Endothelial cell of umbilical vein (primary cell): ENCODE data around the gene NOL12. TPM values are rescaled to one million over a fixed set of nuclear protein-coding genes. Genes with fewer than 3 reads are reported as not detected.

ENCODE experiments used
- BruUV-seq: library from RNA; stranded (reverse); fragments of 400-500 nt; replicated peaks from 2 replicates; lab custom pipeline; 2021; lab: Mats Ljungman, UMichigan
- CTCF ChIA-PET: fragments of 300-600, 350-600 bp; sonication (Branson Sonifier 250); formaldehyde crosslinking; loops from one replicate; lab custom pipeline; 2021; ENCODE audit warnings: antibody characterized with exemption, inconsistent platforms; lab: Charles Lee
- POLR2A ChIA-PET: fragments of 300-600, 350-600 bp; sonication (Branson Sonifier 250); formaldehyde crosslinking; loops from one replicate; lab custom pipeline; 2021; ENCODE audit warnings: antibody characterized with exemption, inconsistent platforms; lab: Charles Lee
- DNase-seq: peaks from one replicate; pipeline ENCODE4 v3.0.0-alpha.2; 2011; ENCODE audit warnings: low read depth, low spot score
- FAIRE-seq: peaks from 2 replicates; lab custom pipeline; 2011; peaks lifted over from hg19 to GRCh38; lab: Jason Lieb, UNC
- H2AFZ ChIP-seq: 2 replicates; pipeline ENCODE4 v1.6.0; 2012; ENCODE audit warnings: low read depth, low read length, control low read depth, inconsistent platforms
- H3K27ac ChIP-seq: 2 replicates; pipeline ENCODE4 v1.5.1; 2011; ENCODE audit warnings: low read depth, mild to moderate bottlenecking, control low read depth, low read length, moderate library complexity; ENCODE audit not compliant: insufficient read depth
- H3K27me3 ChIP-seq, 2 experiments: 2 replicates each; pipeline versions ENCODE4 v1.6.0 to v1.6.1; 2011; ENCODE audit warnings: low read length in 2 of 2, mixed read lengths in 1 of 2; ENCODE audit not compliant: control insufficient read depth in 2 of 2, insufficient read depth in 2 of 2
- H3K36me3 ChIP-seq, 2 experiments: 2 replicates in 1 of 2; 3 replicates in 1 of 2; pipeline ENCODE4 v1.5.1; 2011; ENCODE audit warnings: low read length in 2 of 2, mild to moderate bottlenecking in 1 of 2, moderate library complexity in 1 of 2; ENCODE audit not compliant: control insufficient read depth in 2 of 2, insufficient read depth in 2 of 2; ENCODE audit errors: extremely low read depth in 1 of 2
- H3K4me1 ChIP-seq: 3 replicates; pipeline ENCODE4 v1.5.1; 2011; ENCODE audit warnings: mild to moderate bottlenecking, low read length; ENCODE audit not compliant: control insufficient read depth, insufficient read depth; ENCODE audit errors: extremely low read depth
- H3K4me2 ChIP-seq: 2 replicates; pipeline ENCODE4 v1.6.1; 2011; ENCODE audit warnings: low read length, control low read depth, mixed read lengths; ENCODE audit not compliant: insufficient read depth
- H3K4me3 ChIP-seq, 3 experiments: fragments of 200-600 bp in 1 of 3; sonication (generic), shearing (Covaris generic) in 1 of 3; replicated peaks in 1 of 3; 2 replicates each; pipeline ENCODE4 v1.5.1; 2011 to 2016; ENCODE audit warnings: control low read depth in 3 of 3, low read length in 3 of 3, mild to moderate bottlenecking in 2 of 3, inconsistent platforms in 1 of 3, low read depth in 1 of 3, moderate library complexity in 1 of 3; ENCODE audit not compliant: insufficient read depth in 1 of 3
- H3K79me2 ChIP-seq: 2 replicates; pipeline ENCODE4 v1.6.0; 2012; ENCODE audit warnings: low read length, inconsistent platforms; ENCODE audit not compliant: control insufficient read depth, insufficient read depth
- H3K9ac ChIP-seq: replicated peaks from 2 replicates; pipeline ENCODE3; 2011; ENCODE audit warnings: low read length, control low read depth; ENCODE audit not compliant: insufficient read depth; ENCODE audit errors: extremely low read depth
- H3K9me1 ChIP-seq: replicated peaks from 3 replicates; pipeline ENCODE4 v1.6.0; 2011; ENCODE audit warnings: mild to moderate bottlenecking, low read length; ENCODE audit not compliant: control insufficient read depth, insufficient read depth; ENCODE audit errors: extremely low read depth
- H3K9me3 ChIP-seq: replicated peaks from 2 replicates; pipeline ENCODE4 v1.5.1; 2012; ENCODE audit warnings: low read length, inconsistent platforms; ENCODE audit not compliant: control insufficient read depth, insufficient read depth
- H4K20me1 ChIP-seq: replicated peaks from 2 replicates; pipeline ENCODE3; 2011; ENCODE audit warnings: mild to moderate bottlenecking, low read length; ENCODE audit not compliant: control insufficient read depth, insufficient read depth; ENCODE audit errors: extremely low read depth
- CTCF ChIP-seq, 2 donors: IDR thresholded peaks; 1 replicate in 1 of 2; 2 replicates in 1 of 2; pipeline ENCODE4 v1.5.1; 2011; ENCODE audit warnings: low read length in 2 of 2, mild to moderate bottlenecking in 2 of 2, moderate library complexity in 2 of 2, control low read depth in 1 of 2, inconsistent platforms in 1 of 2, low read depth in 1 of 2; ENCODE audit not compliant: insufficient read depth in 1 of 2; ENCODE audit errors: extremely low read depth in 1 of 2
- EZH2 ChIP-seq: IDR thresholded peaks from 2 replicates; pipeline ENCODE4 v1.6.1; 2012; ENCODE audit warnings: borderline replicate concordance, low read depth, mild to moderate bottlenecking, moderate library complexity, low read length, inconsistent platforms; ENCODE audit not compliant: severe bottlenecking
- GATA2 ChIP-seq: IDR thresholded peaks from 2 replicates; pipeline ENCODE4 v1.7.0; 2011; ENCODE audit warnings: low read depth, mild to moderate bottlenecking, moderate library complexity, mixed read lengths, low read length; ENCODE audit not compliant: insufficient read length, insufficient read depth
- MYC ChIP-seq: IDR thresholded peaks from one replicate; pipeline ENCODE4 v1.6.1; 2011; ENCODE audit warnings: mild to moderate bottlenecking, low read depth, low read length
- POLR2A ChIP-seq: IDR thresholded peaks from 2 replicates; pipeline ENCODE4 v1.6.1; 2012; ENCODE audit warnings: low read depth, mild to moderate bottlenecking, control low read depth, low read length
- dilution Hi-C: fragments of 300-500 bp; cut with MboI; formaldehyde crosslinking; loops from one replicate; pipeline ENCODE4 v1.15.0; 2019; ENCODE audit warnings: low sequenced_read_pairs; ENCODE audit not compliant: extremely low pct_ligation_motif_present
- intact Hi-C: fragments of 100-400 bp; cut with micrococcal nuclease; formaldehyde crosslinking; loops from one replicate; pipeline ENCODE4 v1.10.0; 2022
- polyA plus RNA-seq, 4 experiments: library from polyadenylated mRNA; depleted of rRNA in 3 of 4; stranded (reverse) in 3 of 4; unstranded in 1 of 4; fragments of >200 nt; gene quantifications; 2 replicates each; pipeline versions ENCODE4 v1.2.1 to v1.2.3, GENCODE V29; 2011 to 2012; ENCODE audit warnings: missing spikeins in 1 of 4
- total RNA-seq: library from RNA; stranded (reverse); gene quantifications from 2 replicates; pipeline ENCODE4 v1.2.3, GENCODE V29; 2021

NOL12 gene
- total and polyA plus RNA-seq, 2 donors (not counting 3 experiments of a cell fraction or from before 2014, with no cell fraction given), result 23.2 to 29.1 TPM

- DNase-seq (no peak), FAIRE-seq (peak; percentile 49)
- no TSS peak for BruUV-seq
- dilution Hi-C loops, result no loop called here
- intact Hi-C loops, result loop anchor here (1.0 to 2.0 kb wide), 4 partner anchors 23 to 142 kb away; partner anchors contain the start of gene PDXP
- POLR2A ChIA-PET, result interaction anchor here (0.5 to 1.6 kb wide), 4 partner anchors 20 to 162 kb away, joined by 3 to 5 read pairs (median 4); no protein-coding TSS in a partner anchor
- Histone ChIP-seq H3K9me3 (no peaks in the 10 kb centered on the region), H3K9me1 (no peaks in the 10 kb centered on the region), H3K4me1 (peaks cover 11% of the 10 kb centered on the region), H2AFZ (no peak overlapping the region), H3K27me3 (no peaks in the 10 kb centered on the region), H3K79me2 (peaks cover 22% of the 10 kb centered on the region), H3K9ac (no peak overlapping the region), H3K36me3 (peaks cover 7 to 8% of the 10 kb centered on the region in 2 experiments), H4K20me1 (no peaks in the 10 kb centered on the region), H3K4me3 (no peak overlapping the region), H3K4me2 (no peak overlapping the region), H3K27ac (no peak overlapping the region)
- no peak for TF ChIP-seq MYC
- CTCF ChIA-PET, result interaction anchor here (0.6 to 8.7 kb wide), 27 partner anchors 9 to 141 kb away, joined by 3 to 307 read pairs (median 4); partner anchors contain the start of gene PDXP
Measured at GRCh38 chr22:37681001-37681424, 5.1 kb upstream of the NOL12 start.

GRCh38 chr22:37681556-37682049 lies 4.5 kb upstream of the NOL12 start:
- Histone ChIP-seq H3K9me3 (no peaks in the 10 kb centered on the region), H3K4me1 (peaks cover 12% of the 10 kb centered on the region), H3K4me3 (no peak overlapping the region), H2AFZ (no peak overlapping the region), H3K79me2 (peaks cover 18% of the 10 kb centered on the region), H3K27me3 (no peaks in the 10 kb centered on the region), H3K9ac (no peak overlapping the region), H3K4me2 (no peak overlapping the region), H3K27ac (no peak overlapping the region), H3K9me1 (no peaks in the 10 kb centered on the region), H4K20me1 (no peaks in the 10 kb centered on the region), H3K36me3 (peaks cover 7 to 8% of the 10 kb centered on the region in 2 experiments)
- intact Hi-C loops (loop anchor here (1.0 to 2.0 kb wide), 4 partner anchors 23 to 143 kb away; partner anchors contain the start of gene PDXP), dilution Hi-C loops (no loop called here)
- CTCF ChIA-PET, result interaction anchor here (0.6 to 8.7 kb wide), 29 partner anchors 10 to 143 kb away, joined by 3 to 307 read pairs (median 4); partner anchors contain the start of genes LGALS2 and PDXP
- peak; percentile 94 for FAIRE-seq
- peak; percentile 59 for DNase-seq
- no TSS peak for BruUV-seq
- POLR2A ChIA-PET, result interaction anchor here (0.5 to 1.6 kb wide), 4 partner anchors 20 to 68 kb away, joined by 3 to 5 read pairs (median 4); no protein-coding TSS in a partner anchor
- TF ChIP-seq EZH2 (no peak), GATA2 (no peak), CTCF (IDR thresholded peaks at IDR 0.05; ENCODE audit: extremely low read depth in 1 of 2, insufficient read depth in 1 of 2, low read depth in 1 of 2, low read length in 2 of 2) (peak; percentile 92 to 95), MYC (peak; percentile 6), POLR2A (no peak)
